Measurements from ENCODE around the gene ERICH3.
"Not testable (repeated sequence)": the region's sequence is repeated elsewhere in the genome, so short reads cannot be mapped to it uniquely, and the experiment has no call there.

The ERICH3 gene

GRCh38 chr1:74674278-74675048 lies 871 bp upstream of the ERICH3 start:
- no peak for DNase-seq

GRCh38 chr1:74670866-74671265 lies 2.7 kb downstream of the ERICH3 start:
- DNase-seq = not testable (repeated sequence)

- DNase-seq = no peak
Measured at GRCh38 chr1:74654708-74655107, 18.9 kb downstream of the ERICH3 start.

DNA sequence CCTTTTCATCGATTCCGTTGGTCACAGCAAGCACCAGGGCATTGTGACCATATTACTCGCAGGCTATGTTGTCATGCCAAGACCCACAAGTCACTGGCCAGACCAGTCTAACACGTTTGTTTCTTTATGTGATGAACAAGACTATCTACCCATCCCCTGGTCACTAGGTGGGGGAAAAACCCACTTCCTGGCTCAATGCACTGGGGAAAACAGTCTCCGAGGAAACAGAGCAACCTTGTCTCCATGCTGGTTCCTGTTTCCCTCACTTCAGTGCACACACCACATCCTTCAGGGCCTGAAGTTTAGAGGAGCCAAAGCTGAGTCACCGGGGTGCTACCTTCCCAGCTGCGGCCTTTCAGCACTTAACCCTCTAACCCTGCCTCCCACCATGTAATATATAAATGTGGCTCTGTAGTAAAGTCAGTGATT lies 20.9 kb downstream of the ERICH3 start:
- peak; percentile 80 for DNase-seq

DNA sequence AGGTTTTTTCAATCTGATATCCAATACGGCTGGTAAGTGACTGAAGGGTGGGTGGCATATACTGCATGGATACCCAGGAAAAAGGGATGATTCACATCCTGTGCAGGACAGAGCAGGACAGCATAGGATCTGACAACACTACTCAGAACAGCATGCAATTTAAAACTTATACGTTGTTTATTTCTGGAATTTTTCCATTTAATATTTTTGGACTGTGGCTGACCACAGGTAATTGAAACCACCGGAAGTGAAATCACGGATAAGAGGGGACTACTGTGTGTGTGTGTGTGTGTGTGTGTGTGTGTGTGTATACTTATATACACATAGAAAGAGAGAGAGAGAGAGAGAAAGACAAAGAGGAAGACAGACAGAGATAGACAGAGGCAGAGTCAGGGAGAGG lies 23.0 kb downstream of the ERICH3 start:
- no peak for DNase-seq

- no peak for DNase-seq
Measured at GRCh38 chr1:74641876-74642275, 31.7 kb downstream of the ERICH3 start.

DNA sequence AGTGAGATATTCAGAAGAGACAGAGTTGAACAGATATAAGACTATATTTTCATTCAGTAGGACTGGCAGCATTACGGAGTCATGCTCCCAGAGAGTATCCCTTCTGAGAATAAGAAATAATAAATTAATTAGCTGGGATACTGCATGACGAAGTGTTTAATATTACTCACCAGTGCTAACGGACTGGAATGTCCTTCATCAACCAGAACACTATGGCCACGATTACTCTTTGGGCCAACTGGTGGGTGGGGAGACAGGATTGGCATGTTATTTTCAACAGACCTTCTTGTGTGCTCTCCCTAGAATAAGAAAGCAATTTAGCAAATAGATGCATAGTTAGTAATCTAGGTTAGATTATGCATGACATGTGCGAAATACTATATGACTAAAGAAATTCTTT lies 32.4 kb downstream of the ERICH3 start:
- DNase-seq = no peak

- DNase-seq = no peak
Measured at GRCh38 chr1:74637296-74637695, 36.3 kb downstream of the ERICH3 start.

- no peak for DNase-seq
Measured at GRCh38 chr1:74629283-74629682, 44.3 kb downstream of the ERICH3 start.

- no peak for DNase-seq
Measured at GRCh38 chr1:74623716-74624115, 49.9 kb downstream of the ERICH3 start.

DNA sequence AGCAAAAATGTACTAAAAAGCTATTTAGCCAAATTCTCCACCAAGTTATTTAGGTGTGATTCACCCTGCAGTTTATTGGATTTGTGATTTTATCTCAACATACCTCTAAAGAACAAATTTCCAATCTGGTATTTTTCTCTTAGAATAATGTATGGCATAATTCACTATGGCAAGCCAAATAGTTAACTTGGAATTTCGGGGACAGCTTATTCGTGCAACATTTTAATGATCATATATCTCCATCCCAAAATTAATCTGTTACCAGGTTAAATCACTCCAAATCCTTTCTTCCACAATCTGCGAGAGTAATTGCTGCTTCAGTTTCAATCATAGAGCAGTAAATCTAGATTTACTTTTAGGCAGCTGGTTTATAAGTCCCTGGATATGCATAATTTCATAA lies 53.4 kb downstream of the ERICH3 start:
- DNase-seq = no peak

GRCh38 chr1:74618974-74619373 lies 54.6 kb downstream of the ERICH3 start:
- DNase-seq = no peak

- no peak for DNase-seq
Measured at GRCh38 chr1:74613894-74614293, 59.7 kb downstream of the ERICH3 start.

GRCh38 chr1:74611887-74612286 lies 61.7 kb downstream of the ERICH3 start:
- DNase-seq = no peak

GRCh38 chr1:74610961-74611360 lies 62.6 kb downstream of the ERICH3 start:
- no peak for DNase-seq

DNA sequence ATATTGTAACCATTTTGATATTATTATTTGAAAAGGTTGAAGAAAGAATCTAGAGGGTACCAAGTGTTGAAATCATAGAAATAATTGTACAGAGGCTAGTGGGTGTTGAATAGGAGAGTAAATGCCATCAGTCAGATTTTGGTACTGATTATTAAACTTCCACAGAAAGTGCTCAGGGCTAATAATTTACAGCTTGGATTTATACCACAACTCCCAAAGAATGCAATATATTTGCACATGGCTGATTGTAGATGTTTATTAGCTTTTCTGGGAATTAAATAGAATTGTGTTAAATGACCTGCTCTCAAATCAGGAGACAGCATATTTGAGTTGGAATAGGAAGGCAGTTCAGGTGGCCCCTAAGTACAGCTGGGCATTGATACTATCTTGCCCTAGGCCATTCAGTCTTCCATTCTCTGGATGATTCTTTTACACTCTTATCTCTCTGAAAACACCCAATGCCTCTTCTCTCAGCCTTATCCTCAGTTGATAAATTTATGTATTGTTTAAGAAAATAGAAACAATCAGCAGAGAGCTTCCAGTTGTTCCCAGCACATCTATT lies 63.7 kb downstream of the ERICH3 start:
- DNase-seq = no peak

DNA sequence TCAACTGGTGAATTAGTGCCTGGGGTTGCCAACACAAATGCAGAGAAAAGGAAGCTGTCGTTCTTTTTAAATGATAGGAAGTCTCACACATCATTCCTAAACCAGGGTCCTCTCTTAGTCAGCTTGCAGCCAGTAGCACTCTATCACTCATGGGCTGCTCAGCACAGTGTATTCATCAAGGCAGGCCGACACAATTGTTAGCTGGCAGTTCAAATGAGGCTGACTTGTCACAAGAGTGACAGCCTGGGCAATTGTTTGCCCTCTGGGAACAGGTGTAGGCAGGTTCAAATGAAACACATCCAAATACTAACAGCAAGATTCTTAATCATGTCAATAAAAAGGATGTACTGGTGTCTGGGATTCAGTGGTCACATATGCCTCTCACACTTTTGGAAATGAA lies 76.9 kb downstream of the ERICH3 start:
- no peak for DNase-seq

DNA sequence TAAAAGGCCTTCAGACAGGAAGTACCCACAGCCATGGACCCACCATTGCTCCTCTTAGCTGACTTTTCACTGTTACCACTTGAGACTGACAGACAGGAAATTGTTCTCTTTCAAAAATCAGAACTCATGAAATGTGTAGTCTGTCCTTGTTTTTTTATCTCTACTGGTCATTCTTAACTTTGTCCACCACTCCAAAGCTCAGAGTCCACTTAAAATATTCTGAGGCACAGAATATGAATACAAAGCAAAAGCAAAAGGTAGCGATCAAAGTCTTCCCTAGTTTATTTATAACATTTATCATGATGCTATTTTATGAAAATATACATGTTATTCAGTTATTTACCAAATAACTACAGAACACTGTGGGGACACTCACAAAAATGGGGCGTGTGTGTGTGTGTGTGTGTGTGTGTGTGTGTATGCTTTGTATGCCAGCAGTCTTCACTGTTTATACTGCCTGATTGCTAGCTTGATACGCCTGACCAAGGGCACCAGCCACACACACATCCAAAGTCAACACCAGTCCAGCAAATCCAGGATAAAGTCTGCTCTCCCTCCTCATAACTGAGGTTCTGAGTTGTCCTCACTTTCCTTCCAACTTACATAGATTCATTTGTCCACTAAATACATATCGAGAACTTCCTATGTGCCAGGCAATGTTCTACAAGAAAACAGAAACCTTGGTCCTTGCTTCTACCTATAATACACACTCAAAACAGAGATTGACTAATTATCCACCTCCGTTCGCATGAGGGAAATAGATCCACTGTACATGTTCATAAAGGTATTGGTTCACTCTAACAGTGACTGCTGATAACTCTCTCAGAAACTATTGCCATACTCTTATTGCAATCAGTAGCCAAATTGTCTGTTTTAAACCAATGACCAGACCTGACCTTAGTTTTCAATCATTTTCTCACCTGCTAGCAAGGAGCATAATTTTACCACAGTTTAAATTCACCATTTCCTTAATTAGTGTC lies 79.4 kb downstream of the ERICH3 start:
- no peak for DNase-seq

GRCh38 chr1:74592580-74593355 lies 80.8 kb downstream of the ERICH3 start:
- no peak for DNase-seq

DNA sequence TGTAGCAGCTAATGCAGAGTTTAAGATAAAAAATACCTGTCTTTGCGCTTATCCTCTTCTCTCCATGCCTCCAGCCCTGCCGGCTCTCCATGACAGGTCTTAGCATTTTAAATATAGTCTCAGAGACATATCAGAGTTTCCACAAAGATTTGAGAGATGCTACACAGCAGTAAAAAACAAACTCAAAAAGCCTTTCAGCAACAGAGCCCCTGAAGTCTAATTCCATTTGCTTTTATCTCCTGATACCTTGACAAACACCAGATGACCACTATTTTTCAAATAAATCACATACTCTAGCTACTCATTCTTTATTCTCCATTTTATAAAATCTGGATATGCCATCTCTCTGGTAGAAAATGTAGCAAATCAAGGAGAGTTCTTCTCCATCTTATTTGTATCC lies 81.6 kb downstream of the ERICH3 start:
- no peak for DNase-seq

DNA sequence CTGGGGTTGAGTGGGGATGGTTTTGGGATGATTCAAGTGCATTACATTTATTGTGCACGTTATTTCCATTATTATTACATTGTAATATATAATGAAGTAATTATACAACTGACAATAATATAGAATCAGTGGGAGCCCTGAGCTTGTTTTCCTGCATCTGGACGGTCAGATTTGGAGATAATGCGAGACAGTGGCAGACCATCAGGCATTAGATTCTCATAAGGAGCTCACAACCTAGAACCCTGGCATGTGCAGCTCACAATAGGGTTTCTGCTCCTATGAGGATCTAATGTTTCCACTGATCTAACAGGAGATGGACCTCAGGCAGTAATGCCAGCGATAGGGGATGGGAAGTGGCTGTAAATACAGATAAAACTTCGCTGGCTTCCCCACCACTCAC lies 83.3 kb downstream of the ERICH3 start:
- DNase-seq = no peak

DNA sequence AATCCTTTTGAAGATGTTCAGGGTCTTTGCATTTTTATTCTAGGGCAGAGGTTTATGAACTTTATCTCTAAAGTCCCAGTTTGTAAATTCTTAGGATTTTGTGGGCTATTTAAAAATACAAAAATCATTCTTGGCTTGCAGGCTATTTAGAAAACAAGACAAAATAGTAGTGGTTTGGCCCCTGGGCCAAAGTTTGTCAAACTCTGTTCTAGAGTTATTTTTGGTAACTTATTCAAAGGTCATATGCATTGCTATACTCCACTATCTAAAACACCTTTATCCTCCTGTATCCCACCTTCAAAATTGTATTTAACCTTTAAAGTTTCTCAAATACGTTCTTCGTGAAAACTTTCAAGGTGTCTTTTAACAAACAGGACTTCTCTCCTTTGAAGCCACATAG lies 85.7 kb downstream of the ERICH3 start:
- no peak for DNase-seq
